ENCODE measurements around the gene LEO1. TPM values are rescaled to one million over a fixed set of nuclear protein-coding genes. Genes with fewer than 3 reads are reported as not detected.
A peak's percentile ranks its signal among the peaks of the same experiment; 100 is the strongest.

Gene LEO1
- total and polyA plus RNA-seq, 10 of the 15 experiments (the other 5 are each of a cell fraction or from before 2014, with no cell fraction given): 13.6 to 50.6 (median 32.4) TPM

DNA sequence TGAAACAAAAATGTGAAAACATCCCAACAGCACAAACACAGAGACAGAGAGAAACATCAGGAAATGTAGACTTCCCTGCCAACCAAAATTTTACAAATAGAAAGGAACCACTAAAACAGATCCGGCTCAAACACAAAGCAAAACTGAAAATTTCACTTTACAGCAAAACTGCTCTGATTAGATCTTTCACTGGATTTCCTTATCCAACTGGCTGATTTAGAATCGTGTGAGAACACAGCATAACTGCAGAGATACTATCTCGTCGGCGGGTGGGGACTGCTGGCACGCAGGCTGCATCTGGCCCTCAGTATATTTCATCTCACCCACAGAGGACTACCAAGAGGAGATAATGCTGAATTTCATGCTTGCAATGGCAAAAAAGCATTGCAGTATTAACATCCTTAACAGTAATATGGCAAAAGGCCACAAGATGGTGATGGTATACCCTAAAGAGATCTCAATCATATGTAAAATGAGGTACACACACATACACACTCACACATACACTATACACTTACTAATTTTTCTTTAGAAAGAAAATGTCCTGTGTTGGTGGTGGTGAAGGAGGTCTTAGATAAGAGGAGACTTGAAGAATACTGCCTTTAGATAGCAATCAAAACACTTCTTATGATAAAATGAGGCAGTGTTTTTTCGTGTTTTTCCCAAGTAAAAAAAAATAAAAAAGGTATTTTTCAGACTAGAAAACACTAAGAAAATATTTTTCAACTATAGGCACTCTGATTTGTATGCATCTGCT lies 10.6 kb upstream of the LEO1 start (continued):
- TF ChIP-seq, protein P1, sequence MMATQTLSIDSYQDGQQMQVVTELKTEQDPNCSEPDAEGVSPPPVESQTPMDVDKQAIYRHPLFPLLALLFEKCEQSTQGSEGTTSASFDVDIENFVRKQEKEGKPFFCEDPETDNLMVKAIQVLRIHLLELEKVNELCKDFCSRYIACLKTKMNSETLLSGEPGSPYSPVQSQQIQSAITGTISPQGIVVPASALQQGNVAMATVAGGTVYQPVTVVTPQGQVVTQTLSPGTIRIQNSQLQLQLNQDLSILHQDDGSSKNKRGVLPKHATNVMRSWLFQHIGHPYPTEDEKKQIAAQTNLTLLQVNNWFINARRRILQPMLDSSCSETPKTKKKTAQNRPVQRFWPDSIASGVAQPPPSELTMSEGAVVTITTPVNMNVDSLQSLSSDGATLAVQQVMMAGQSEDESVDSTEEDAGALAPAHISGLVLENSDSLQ (IDR thresholded peaks at IDR 0.05): no peak
- TF ChIP-seq ZNF207 (IDR thresholded peaks at IDR 0.05; ENCODE audit: borderline replicate concordance) (no peak), SIX5 (IDR thresholded peaks at IDR 0.05; ENCODE audit: low read depth, low read length, severe bottlenecking) (no peak), CHD1 (IDR thresholded peaks at IDR 0.05; ENCODE audit: low read depth, low read length) (no peak), HDGF (IDR thresholded peaks at IDR 0.05) (no peak), ATF7 (IDR thresholded peaks at IDR 0.05; ENCODE audit: low read depth) (0 out of 2 replicates have a peak, but pooled peaks have one; percentile 29), HCFC1 (IDR thresholded peaks at IDR 0.05; ENCODE audit: low read length) (no peak), DPF2 (IDR thresholded peaks at IDR 0.05) (no peak), CBX3 (IDR thresholded peaks at IDR 0.05; ENCODE audit: borderline replicate concordance, low read depth) (no peak)
- TF ChIP-seq, protein P2, sequence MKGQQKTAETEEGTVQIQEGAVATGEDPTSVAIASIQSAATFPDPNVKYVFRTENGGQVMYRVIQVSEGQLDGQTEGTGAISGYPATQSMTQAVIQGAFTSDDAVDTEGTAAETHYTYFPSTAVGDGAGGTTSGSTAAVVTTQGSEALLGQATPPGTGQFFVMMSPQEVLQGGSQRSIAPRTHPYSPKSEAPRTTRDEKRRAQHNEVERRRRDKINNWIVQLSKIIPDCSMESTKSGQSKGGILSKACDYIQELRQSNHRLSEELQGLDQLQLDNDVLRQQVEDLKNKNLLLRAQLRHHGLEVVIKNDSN (IDR thresholded peaks at IDR 0.05; ENCODE audit: borderline replicate concordance, extremely low read length, insufficient read depth, low read depth, low read length): no peak
- TF ChIP-seq, protein P3, sequence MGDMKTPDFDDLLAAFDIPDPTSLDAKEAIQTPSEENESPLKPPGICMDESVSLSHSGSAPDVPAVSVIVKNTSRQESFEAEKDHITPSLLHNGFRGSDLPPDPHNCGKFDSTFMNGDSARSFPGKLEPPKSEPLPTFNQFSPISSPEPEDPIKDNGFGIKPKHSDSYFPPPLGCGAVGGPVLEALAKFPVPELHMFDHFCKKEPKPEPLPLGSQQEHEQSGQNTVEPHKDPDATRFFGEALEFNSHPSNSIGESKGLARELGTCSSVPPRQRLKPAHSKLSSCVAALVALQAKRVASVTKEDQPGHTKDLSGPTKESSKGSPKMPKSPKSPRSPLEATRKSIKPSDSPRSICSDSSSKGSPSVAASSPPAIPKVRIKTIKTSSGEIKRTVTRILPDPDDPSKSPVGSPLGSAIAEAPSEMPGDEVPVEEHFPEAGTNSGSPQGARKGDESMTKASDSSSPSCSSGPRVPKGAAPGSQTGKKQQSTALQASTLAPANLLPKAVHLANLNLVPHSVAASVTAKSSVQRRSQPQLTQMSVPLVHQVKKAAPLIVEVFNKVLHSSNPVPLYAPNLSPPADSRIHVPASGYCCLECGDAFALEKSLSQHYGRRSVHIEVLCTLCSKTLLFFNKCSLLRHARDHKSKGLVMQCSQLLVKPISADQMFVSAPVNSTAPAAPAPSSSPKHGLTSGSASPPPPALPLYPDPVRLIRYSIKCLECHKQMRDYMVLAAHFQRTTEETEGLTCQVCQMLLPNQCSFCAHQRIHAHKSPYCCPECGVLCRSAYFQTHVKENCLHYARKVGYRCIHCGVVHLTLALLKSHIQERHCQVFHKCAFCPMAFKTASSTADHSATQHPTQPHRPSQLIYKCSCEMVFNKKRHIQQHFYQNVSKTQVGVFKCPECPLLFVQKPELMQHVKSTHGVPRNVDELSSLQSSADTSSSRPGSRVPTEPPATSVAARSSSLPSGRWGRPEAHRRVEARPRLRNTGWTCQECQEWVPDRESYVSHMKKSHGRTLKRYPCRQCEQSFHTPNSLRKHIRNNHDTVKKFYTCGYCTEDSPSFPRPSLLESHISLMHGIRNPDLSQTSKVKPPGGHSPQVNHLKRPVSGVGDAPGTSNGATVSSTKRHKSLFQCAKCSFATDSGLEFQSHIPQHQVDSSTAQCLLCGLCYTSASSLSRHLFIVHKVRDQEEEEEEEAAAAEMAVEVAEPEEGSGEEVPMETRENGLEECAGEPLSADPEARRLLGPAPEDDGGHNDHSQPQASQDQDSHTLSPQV (IDR thresholded peaks at IDR 0.05): 0 out of 2 replicates have a peak, but pooled peaks have one; percentile 43
- TF ChIP-seq, protein P4, sequence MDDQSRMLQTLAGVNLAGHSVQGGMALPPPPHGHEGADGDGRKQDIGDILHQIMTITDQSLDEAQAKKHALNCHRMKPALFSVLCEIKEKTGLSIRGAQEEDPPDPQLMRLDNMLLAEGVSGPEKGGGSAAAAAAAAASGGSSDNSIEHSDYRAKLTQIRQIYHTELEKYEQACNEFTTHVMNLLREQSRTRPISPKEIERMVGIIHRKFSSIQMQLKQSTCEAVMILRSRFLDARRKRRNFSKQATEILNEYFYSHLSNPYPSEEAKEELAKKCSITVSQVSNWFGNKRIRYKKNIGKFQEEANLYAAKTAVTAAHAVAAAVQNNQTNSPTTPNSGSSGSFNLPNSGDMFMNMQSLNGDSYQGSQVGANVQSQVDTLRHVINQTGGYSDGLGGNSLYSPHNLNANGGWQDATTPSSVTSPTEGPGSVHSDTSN (IDR thresholded peaks at IDR 0.05; ENCODE audit: insufficient replicate concordance, low read depth, low read length): no peak
- TF ChIP-seq, protein P5, sequence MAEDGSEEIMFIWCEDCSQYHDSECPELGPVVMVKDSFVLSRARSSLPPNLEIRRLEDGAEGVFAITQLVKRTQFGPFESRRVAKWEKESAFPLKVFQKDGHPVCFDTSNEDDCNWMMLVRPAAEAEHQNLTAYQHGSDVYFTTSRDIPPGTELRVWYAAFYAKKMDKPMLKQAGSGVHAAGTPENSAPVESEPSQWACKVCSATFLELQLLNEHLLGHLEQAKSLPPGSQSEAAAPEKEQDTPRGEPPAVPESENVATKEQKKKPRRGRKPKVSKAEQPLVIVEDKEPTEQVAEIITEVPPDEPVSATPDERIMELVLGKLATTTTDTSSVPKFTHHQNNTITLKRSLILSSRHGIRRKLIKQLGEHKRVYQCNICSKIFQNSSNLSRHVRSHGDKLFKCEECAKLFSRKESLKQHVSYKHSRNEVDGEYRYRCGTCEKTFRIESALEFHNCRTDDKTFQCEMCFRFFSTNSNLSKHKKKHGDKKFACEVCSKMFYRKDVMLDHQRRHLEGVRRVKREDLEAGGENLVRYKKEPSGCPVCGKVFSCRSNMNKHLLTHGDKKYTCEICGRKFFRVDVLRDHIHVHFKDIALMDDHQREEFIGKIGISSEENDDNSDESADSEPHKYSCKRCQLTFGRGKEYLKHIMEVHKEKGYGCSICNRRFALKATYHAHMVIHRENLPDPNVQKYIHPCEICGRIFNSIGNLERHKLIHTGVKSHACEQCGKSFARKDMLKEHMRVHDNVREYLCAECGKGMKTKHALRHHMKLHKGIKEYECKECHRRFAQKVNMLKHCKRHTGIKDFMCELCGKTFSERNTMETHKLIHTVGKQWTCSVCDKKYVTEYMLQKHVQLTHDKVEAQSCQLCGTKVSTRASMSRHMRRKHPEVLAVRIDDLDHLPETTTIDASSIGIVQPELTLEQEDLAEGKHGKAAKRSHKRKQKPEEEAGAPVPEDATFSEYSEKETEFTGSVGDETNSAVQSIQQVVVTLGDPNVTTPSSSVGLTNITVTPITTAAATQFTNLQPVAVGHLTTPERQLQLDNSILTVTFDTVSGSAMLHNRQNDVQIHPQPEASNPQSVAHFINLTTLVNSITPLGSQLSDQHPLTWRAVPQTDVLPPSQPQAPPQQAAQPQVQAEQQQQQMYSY (CRISPR knock-in tag; IDR thresholded peaks at IDR 0.05): no peak
